Caco-2 (cell line): ENCODE data around the gene PANK2. TPM values are rescaled to one million over a fixed set of nuclear protein-coding genes. Genes with fewer than 3 reads are reported as not detected.
"Not testable (repeated sequence)": the region's sequence is repeated elsewhere in the genome, so short reads cannot be mapped to it uniquely, and the experiment has no call there.

Experiments
- BruUV-seq: library from RNA; stranded (reverse); fragments of 400-500 nt; replicated peaks from 2 replicates; lab custom pipeline; 2021; lab: Mats Ljungman, UMichigan
- CTCF ChIA-PET: fragments of 300-600 bp; sonication (Branson Sonifier 250); formaldehyde crosslinking; loops from one replicate; lab custom pipeline; 2022; ENCODE audit warnings: antibody characterized with exemption; lab: Charles Lee
- POLR2A ChIA-PET: fragments of 300-600 bp; sonication (Branson Sonifier 250); formaldehyde crosslinking; loops from one replicate; lab custom pipeline; 2022; ENCODE audit warnings: antibody characterized with exemption; lab: Charles Lee
- DNase-seq, 2 experiments: peaks; one replicate each; pipeline versions ENCODE4 v3.0.0 to v3.0.0-alpha.2; 2020 to 2022
- H3K27me3 ChIP-seq: replicated peaks from 2 replicates; pipeline ENCODE4 v1.6.0; 2011; ENCODE audit warnings: low read length; ENCODE audit not compliant: control insufficient read depth, insufficient read depth
- H3K36me3 ChIP-seq: 2 replicates; pipeline ENCODE4 v1.5.1; 2011; ENCODE audit warnings: low read length; ENCODE audit not compliant: control insufficient read depth, insufficient read depth
- H3K4me1 ChIP-seq: fragments of 250-450 bp; sonication (Bioruptor Pico); 2 replicates; pipeline ENCODE4 v1.5.1; 2020; ENCODE audit warnings: mild to moderate bottlenecking
- H3K4me3 ChIP-seq: 2 replicates; pipeline ENCODE4 v1.5.1; 2011; ENCODE audit warnings: low read depth, mild to moderate bottlenecking, control low read depth, low read length
- H3K9me3 ChIP-seq: fragments of 250-450 bp; sonication (Bioruptor Pico); 2 replicates; pipeline ENCODE4 v1.5.1; 2020; ENCODE audit warnings: mild to moderate bottlenecking, moderate library complexity
- H3K27ac Mint-ChIP-seq: one replicate; pipeline ENCODE4 v1.8.0; 2022; ENCODE audit warnings: mixed read lengths; ENCODE audit not compliant: unreplicated experiment
- H3K27me3 Mint-ChIP-seq: one replicate; pipeline ENCODE4 v1.8.0; 2022; ENCODE audit warnings: mixed read lengths; ENCODE audit not compliant: insufficient read depth, unreplicated experiment
- H3K36me3 Mint-ChIP-seq: one replicate; pipeline ENCODE4 v1.8.0; 2022; ENCODE audit warnings: mild to moderate bottlenecking, mixed read lengths; ENCODE audit not compliant: insufficient read depth, unreplicated experiment
- H3K4me1 Mint-ChIP-seq: one replicate; pipeline ENCODE4 v1.8.0; 2022; ENCODE audit warnings: low read depth, mixed read lengths; ENCODE audit not compliant: unreplicated experiment
- H3K4me3 Mint-ChIP-seq: one replicate; pipeline ENCODE4 v1.8.0; 2022; ENCODE audit warnings: mild to moderate bottlenecking, moderate library complexity, mixed read lengths; ENCODE audit not compliant: unreplicated experiment
- H3K9me3 Mint-ChIP-seq: one replicate; pipeline ENCODE4 v1.8.0; 2022; ENCODE audit warnings: mixed read lengths; ENCODE audit not compliant: unreplicated experiment
- intact Hi-C: fragments of 100-400 bp; cut with micrococcal nuclease; formaldehyde crosslinking; loops from one replicate; pipeline ENCODE4 v1.10.0; 2022; ENCODE audit not compliant: unreplicated experiment
- total RNA-seq: library from RNA; stranded (reverse); gene quantifications from 2 replicates; pipeline ENCODE4 v1.2.3, GENCODE V29; 2022
- TF ChIP-seq, protein P1 (sequence below), 2 experiments: fragments of 200-600 bp in 1 of 2; IDR thresholded peaks; 1 replicate in 1 of 2; 2 replicates in 1 of 2; pipeline versions ENCODE4 v1.5.1 to v1.8.0; 2011 to 2022; ENCODE audit warnings: antibody characterized with exemption in 1 of 2, control low read depth in 1 of 2, inconsistent platforms in 1 of 2, low read depth in 1 of 2, low read length in 1 of 2, mild to moderate bottlenecking in 1 of 2, moderate library complexity in 1 of 2; ENCODE audit not compliant: insufficient read depth in 1 of 2, severe bottlenecking in 1 of 2, unreplicated experiment in 1 of 2

PANK2 gene
- total RNA-seq, 1 experiment from 2014 or later = 58.3 TPM

DNA sequence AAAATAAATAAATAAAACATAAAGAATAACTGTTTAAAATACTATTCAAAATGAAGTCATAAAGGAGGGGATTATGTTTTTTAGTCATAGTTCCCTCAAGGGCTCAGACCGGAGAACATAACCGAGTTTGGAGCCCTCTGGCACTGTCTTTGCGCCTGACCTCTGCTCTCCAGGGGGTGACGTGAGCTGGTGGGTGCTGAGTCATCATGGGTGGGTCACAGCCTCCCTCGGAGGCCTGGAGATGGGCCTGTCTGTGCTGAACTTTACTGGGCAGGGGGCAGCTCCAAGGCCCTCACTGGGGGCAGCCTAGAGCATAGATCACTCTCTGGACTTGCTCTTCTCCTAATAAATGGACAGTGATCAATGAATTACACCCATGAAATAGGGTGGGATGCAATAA is 45.7 kb upstream of the PANK2 start:
- H3K4me3 ChIP-seq = no peak overlapping the region
- no peaks in the 10 kb centered on the region for H3K27me3 Mint-ChIP-seq
- H3K4me3 Mint-ChIP-seq = no peak overlapping the region
- peaks cover 18% of the 10 kb centered on the region for H3K36me3 Mint-ChIP-seq
- POLR2A ChIA-PET = no interaction called here
- H3K36me3 ChIP-seq = no peaks in the 10 kb centered on the region
- no TSS peak for BruUV-seq
- intact Hi-C loops = no loop called here
- no peak for DNase-seq
- H3K9me3 ChIP-seq = no peaks in the 10 kb centered on the region
- H3K4me1 ChIP-seq = peaks cover 12% of the 10 kb centered on the region
- CTCF ChIA-PET = no interaction called here
- no peaks in the 10 kb centered on the region for H3K27me3 ChIP-seq
- H3K27ac Mint-ChIP-seq = no peak overlapping the region
- peaks cover 2% of the 10 kb centered on the region for H3K4me1 Mint-ChIP-seq
- TF ChIP-seq, protein P1, sequence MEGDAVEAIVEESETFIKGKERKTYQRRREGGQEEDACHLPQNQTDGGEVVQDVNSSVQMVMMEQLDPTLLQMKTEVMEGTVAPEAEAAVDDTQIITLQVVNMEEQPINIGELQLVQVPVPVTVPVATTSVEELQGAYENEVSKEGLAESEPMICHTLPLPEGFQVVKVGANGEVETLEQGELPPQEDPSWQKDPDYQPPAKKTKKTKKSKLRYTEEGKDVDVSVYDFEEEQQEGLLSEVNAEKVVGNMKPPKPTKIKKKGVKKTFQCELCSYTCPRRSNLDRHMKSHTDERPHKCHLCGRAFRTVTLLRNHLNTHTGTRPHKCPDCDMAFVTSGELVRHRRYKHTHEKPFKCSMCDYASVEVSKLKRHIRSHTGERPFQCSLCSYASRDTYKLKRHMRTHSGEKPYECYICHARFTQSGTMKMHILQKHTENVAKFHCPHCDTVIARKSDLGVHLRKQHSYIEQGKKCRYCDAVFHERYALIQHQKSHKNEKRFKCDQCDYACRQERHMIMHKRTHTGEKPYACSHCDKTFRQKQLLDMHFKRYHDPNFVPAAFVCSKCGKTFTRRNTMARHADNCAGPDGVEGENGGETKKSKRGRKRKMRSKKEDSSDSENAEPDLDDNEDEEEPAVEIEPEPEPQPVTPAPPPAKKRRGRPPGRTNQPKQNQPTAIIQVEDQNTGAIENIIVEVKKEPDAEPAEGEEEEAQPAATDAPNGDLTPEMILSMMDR (IDR thresholded peaks at IDR 0.05; ENCODE audit: insufficient read depth in 1 of 2, low read depth in 1 of 2, low read length in 1 of 2, severe bottlenecking in 1 of 2, unreplicated experiment in 1 of 2) = no peak
- no peaks in the 10 kb centered on the region for H3K9me3 Mint-ChIP-seq

DNA sequence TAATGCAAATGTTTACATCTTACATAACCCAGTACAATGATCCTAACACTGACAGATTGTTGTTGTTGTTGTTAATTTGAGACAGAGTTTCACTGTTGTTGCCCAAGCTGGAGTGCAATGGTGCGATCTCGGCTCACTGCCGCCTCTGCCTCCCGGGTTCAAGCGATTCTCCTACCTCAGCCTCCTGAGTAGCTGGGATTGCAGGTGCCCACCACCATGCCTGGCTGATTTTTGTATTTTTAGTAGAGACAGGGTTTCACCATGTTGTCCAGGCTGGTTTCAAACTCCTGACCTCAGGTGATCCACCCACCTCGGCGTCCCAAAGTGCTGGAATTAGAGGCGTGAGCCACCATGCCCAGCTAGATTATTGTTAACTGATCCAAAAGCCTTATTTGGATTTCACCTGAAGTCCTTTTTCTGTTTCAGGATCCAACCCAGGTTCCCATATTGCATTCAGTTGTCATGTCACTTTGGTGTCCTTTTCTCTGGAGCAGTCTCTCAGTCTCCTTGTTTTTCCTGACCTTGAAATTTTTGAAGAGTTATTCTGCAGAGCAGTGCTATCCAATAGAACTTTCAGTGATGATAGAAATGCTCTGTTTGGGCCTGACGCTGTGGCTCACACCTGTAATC is 45.1 kb upstream of the PANK2 start:
- H3K27ac Mint-ChIP-seq, CTCF ChIA-PET, POLR2A ChIA-PET: not testable (repeated sequence)

DNA sequence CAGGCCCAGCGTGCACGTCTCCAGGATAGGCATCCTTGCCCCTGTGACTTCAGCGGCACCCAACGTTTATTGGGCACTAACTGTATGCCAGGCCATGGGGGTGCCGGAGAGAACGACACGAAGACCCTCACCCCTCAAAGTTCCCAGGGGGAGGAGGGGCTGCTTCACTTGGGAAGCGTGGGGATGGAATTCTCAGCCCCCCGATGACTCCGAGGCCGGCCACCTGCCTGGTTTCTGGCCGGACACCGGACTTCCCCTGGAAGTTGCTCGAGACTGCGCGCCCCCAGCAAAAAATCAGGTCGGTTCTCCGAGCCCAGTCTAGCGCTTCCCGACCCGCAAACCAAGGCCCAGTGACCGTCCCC is 42.8 kb upstream of the PANK2 start:
- Mint-ChIP-seq H3K9me3 (no peaks in the 10 kb centered on the region), H3K27me3 (no peaks in the 10 kb centered on the region), H3K36me3 (peaks cover 29% of the 10 kb centered on the region), H3K4me1 (peaks cover 10% of the 10 kb centered on the region), H3K4me3 (peak overlapping the region; percentile 92), H3K27ac (peak overlapping the region; percentile 94)
- Histone ChIP-seq H3K4me1 (peaks cover 12% of the 10 kb centered on the region), H3K27me3 (no peaks in the 10 kb centered on the region), H3K36me3 (no peaks in the 10 kb centered on the region), H3K4me3 (peak overlapping the region; percentile 57), H3K9me3 (no peaks in the 10 kb centered on the region)
- TF ChIP-seq, protein P1 (IDR thresholded peaks at IDR 0.05; ENCODE audit: insufficient read depth in 1 of 2, low read depth in 1 of 2, low read length in 1 of 2, severe bottlenecking in 1 of 2, unreplicated experiment in 1 of 2) = no peak
- DNase-seq = no peak
- intact Hi-C loops = loop anchor here (1.0 to 2.0 kb wide), 2 partner anchors 8 to 26 kb away; partner anchors contain the start of gene AP5S1
- POLR2A ChIA-PET = no interaction called here
- no TSS peak for BruUV-seq
- CTCF ChIA-PET = no interaction called here

More for the DNA sequence above, 45.1 kb upstream of the PANK2 start:
- H3K4me3 Mint-ChIP-seq, BruUV-seq, H3K27me3 Mint-ChIP-seq, H3K36me3 ChIP-seq, H3K4me3 ChIP-seq, intact Hi-C loops, H3K9me3 ChIP-seq, H3K4me1 Mint-ChIP-seq, H3K27me3 ChIP-seq, DNase-seq, H3K9me3 Mint-ChIP-seq: not testable (repeated sequence)
- peaks cover 22% of the 10 kb centered on the region for H3K36me3 Mint-ChIP-seq
- H3K4me1 ChIP-seq = peaks cover 12% of the 10 kb centered on the region
